GM12878 (cell line): Measurements from ENCODE around the gene NOP10. TPM values are rescaled to one million over a fixed set of nuclear protein-coding genes. Genes with fewer than 3 reads are reported as not detected.

Experiments used
- ATAC-seq: fragments of 200-7000 bp; cut with Tn5 transposase; 3 replicates; pipeline ENCODE4 v1.9.1; 2020; ENCODE audit warnings: mild to moderate bottlenecking, moderate library complexity
- BruUV-seq: library from RNA; stranded (reverse); fragments of 400-500 nt; replicated peaks from 2 replicates; lab custom pipeline; 2021; lab: Mats Ljungman, UMichigan
- CTCF ChIA-PET: fragments of 300-600 bp; sonication (Branson Sonifier 250); formaldehyde crosslinking; extraction: SDS; loops from one replicate; lab custom pipeline; 2021; ENCODE audit warnings: inconsistent platforms; lab: Yijun Ruan, JAX
- POLR2A ChIA-PET: fragments of 350-600 bp; formaldehyde crosslinking; extraction: SDS; loops from one replicate; lab custom pipeline; 2021; ENCODE audit warnings: inconsistent platforms; lab: Charles Lee
- RAD21 ChIA-PET: fragments of 300-600 bp; sonication (Branson Sonifier 250); formaldehyde crosslinking; loops from one replicate; lab custom pipeline; 2023; ENCODE audit warnings: antibody characterized with exemption; ENCODE audit not compliant: unreplicated experiment; lab: Charles Lee
- SMC1A ChIA-PET: fragments of 300-600 bp; sonication (Branson Sonifier 250); formaldehyde crosslinking; loops from one replicate; lab custom pipeline; 2023; ENCODE audit not compliant: unreplicated experiment, uncharacterized antibody; lab: Charles Lee
- DNase-seq: peaks from one replicate; pipeline ENCODE4 v3.0.0-alpha.2; 2011; ENCODE audit warnings: low read depth, low spot score
- FAIRE-seq: peaks from 3 replicates; lab custom pipeline; 2011; peaks lifted over from hg19 to GRCh38; lab: Jason Lieb, UNC
- H2AFZ ChIP-seq: 2 replicates; pipeline ENCODE4 v1.6.0; 2011; ENCODE audit warnings: low read depth, low read length, control low read depth; ENCODE audit not compliant: control insufficient read depth
- H3K27ac ChIP-seq: 2 replicates; pipeline ENCODE4 v1.5.1; 2011; ENCODE audit warnings: control low read depth; ENCODE audit not compliant: control insufficient read depth, insufficient read depth
- H3K27me3 ChIP-seq, 2 experiments: replicated peaks in 1 of 2; 2 replicates each; pipeline versions ENCODE4 v1.6.0 to v1.6.1; 2011; ENCODE audit warnings: low read length in 1 of 2; ENCODE audit not compliant: control insufficient read depth in 2 of 2, insufficient read depth in 2 of 2
- H3K36me3 ChIP-seq, 2 experiments: 2 replicates each; pipeline ENCODE4 v1.5.1; 2011; ENCODE audit warnings: low read length in 1 of 2; ENCODE audit not compliant: control insufficient read depth in 2 of 2, insufficient read depth in 2 of 2
- H3K4me1 ChIP-seq: 2 replicates; pipeline ENCODE4 v1.6.1; 2011; ENCODE audit warnings: mild to moderate bottlenecking, low read length, moderate library complexity, mixed read lengths; ENCODE audit not compliant: control insufficient read depth, insufficient read depth
- H3K4me2 ChIP-seq: 2 replicates; pipeline ENCODE4 v1.6.0; 2011; ENCODE audit warnings: control low read depth; ENCODE audit not compliant: control insufficient read depth, insufficient read depth
- H3K4me3 ChIP-seq: fragments of 200-600 bp; sonication (generic); 2 replicates; pipeline ENCODE4 v1.5.1; 2016
- H3K79me2 ChIP-seq: 2 replicates; pipeline ENCODE4 v1.6.0; 2011; ENCODE audit warnings: low read length; ENCODE audit not compliant: control insufficient read depth, insufficient read depth
- H3K9ac ChIP-seq: 2 replicates; pipeline ENCODE4 v1.8.0; 2011; ENCODE audit warnings: low read length, control low read depth, mixed read lengths; ENCODE audit not compliant: control insufficient read depth, insufficient read depth
- H3K9me3 ChIP-seq: replicated peaks from 3 replicates; pipeline ENCODE4 v1.5.1; 2011; ENCODE audit warnings: mild to moderate bottlenecking, low read length; ENCODE audit not compliant: control insufficient read depth, insufficient read depth
- H4K20me1 ChIP-seq: 2 replicates; pipeline ENCODE4 v1.6.0; 2011; ENCODE audit not compliant: control insufficient read depth, insufficient read depth
- BHLHE40 ChIP-seq, 2 experiments: fragments of 450-650 bp in 1 of 2; IDR thresholded peaks; 2 replicates each; pipeline ENCODE4 v1.6.1; 2011 to 2017; ENCODE audit warnings: low read depth in 2 of 2, borderline replicate concordance in 1 of 2, improper control_type of control experiment in 1 of 2, low read length in 1 of 2, mild to moderate bottlenecking in 1 of 2
- KAT2A ChIP-seq: conservative IDR thresholded peaks from 2 replicates; pipeline ENCODE4 v1.6.1; 2011; ENCODE audit warnings: low read depth, low read length; ENCODE audit not compliant: control insufficient read depth
- MEF2B ChIP-seq: fragments of 450-650 bp; IDR thresholded peaks from 2 replicates; pipeline ENCODE4 v1.6.1; 2018; ENCODE audit warnings: mild to moderate bottlenecking, moderate library complexity; ENCODE audit not compliant: partially characterized antibody, poor library complexity, severe bottlenecking
- PAX8 ChIP-seq: fragments of 450-650 bp; IDR thresholded peaks from 2 replicates; pipeline ENCODE4 v1.6.1; 2017; ENCODE audit warnings: mild to moderate bottlenecking, moderate library complexity
- POLR2A ChIP-seq: IDR thresholded peaks from 2 replicates; pipeline ENCODE4 v1.6.1; 2011; ENCODE audit warnings: low read depth, mild to moderate bottlenecking, low read length
- POLR2AphosphoS5 ChIP-seq: IDR thresholded peaks from 2 replicates; pipeline ENCODE4 v1.6.1; 2011; ENCODE audit warnings: mild to moderate bottlenecking, low read length, inconsistent platforms
- SREBF1 ChIP-seq: IDR thresholded peaks from 2 replicates; pipeline ENCODE4 v1.6.1; 2012; ENCODE audit warnings: mild to moderate bottlenecking, low read length
- ZNF622 ChIP-seq: fragments of 450-650 bp; IDR thresholded peaks from 2 replicates; pipeline ENCODE4 v1.6.1; 2017; ENCODE audit warnings: mild to moderate bottlenecking, inconsistent platforms
- WGBS: methylation state at CpG from one replicate; pipeline ENCODE4 v1.1.6; 2016; ENCODE audit warnings: low lambda C conversion rate; ENCODE audit not compliant: insufficient replicate concordance, insufficient coverage; ENCODE audit errors: missing lambda C conversion rate; 5-methylcytosine and 5-hydroxymethylcytosine counted together
- in situ Hi-C: fragments of 300-500 bp; cut with MboI; formaldehyde crosslinking; loops from 9 replicates; pipeline ENCODE4 v1.14.3; 2018; ENCODE audit warnings: mixed read lengths
- intact Hi-C: fragments of 100-400 bp; cut with micrococcal nuclease; formaldehyde crosslinking; loops from one replicate; pipeline ENCODE4 v1.14.2; 2022; ENCODE audit not compliant: unreplicated experiment
- polyA plus RNA-seq, 11 experiments: library from polyadenylated mRNA; depleted of rRNA in 4 of 11; unstranded in 6 of 11; stranded (reverse) in 5 of 11; fragments of >200 nt; fragmentation: Nextera tagmentation in 4 of 11; fragmentation: Illumina TruSeq in 1 of 11; extraction: Ambion mirVana in 4 of 11; extraction: Trizol in 1 of 11; gene quantifications; 1 replicate in 1 of 11; 2 replicates in 10 of 11; pipeline versions ENCODE4 v1.2.1 to v1.2.3, GENCODE V29; 2011 to 2016; ENCODE audit warnings: inconsistent platforms in 2 of 11, missing spikeins in 2 of 11, low read depth in 1 of 11
- total RNA-seq, 4 experiments: library from RNA; depleted of rRNA in 3 of 4; stranded (reverse); fragments of >200 nt in 3 of 4; fragmentation: Illumina TruSeq in 1 of 4; extraction: Trizol in 1 of 4; gene quantifications; 2 replicates each; pipeline versions ENCODE4 v1.2.1 to v1.2.3, GENCODE V29; 2013 to 2021
- TF ChIP-seq, protein P1 (sequence below): fragments of 450-650 bp; IDR thresholded peaks from 2 replicates; pipeline ENCODE4 v1.6.1; 2018; ENCODE audit warnings: mild to moderate bottlenecking, low read depth, moderate library complexity; ENCODE audit not compliant: partially characterized antibody
- TF ChIP-seq, protein P2 (sequence below): IDR thresholded peaks from 2 replicates; pipeline ENCODE4 v1.6.1; 2012; ENCODE audit warnings: low read length, inconsistent platforms

NOP10 gene
- total and polyA plus RNA-seq, 10 of the 15 experiments (the other 5 are each of a cell fraction or from before 2014, with no cell fraction given): 225 to 1,778 (median 537) TPM

DNA sequence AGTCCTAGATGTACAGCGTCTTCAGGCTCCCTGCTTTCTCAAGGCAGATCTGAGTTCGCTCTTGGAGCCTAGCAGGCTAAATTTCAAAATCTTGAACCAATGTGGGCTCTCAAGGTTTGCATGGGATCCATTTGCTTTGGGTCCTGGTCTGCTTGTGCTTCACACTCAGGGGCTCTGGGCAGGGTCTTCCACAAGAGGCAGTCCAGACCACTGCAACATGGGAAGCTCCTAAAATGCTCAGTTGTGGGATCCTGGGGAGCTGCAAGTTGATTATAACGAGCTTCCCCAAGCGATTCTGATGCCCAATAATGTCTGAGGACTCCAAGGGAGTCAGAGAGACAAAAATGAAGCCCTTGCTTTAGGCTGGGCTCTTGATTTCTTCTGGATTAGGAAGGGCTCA, 6.8 kb upstream of the NOP10 start:
- FAIRE-seq (no peak), ATAC-seq (no peak), DNase-seq (no peak)
- no peak for TF ChIP-seq POLR2AphosphoS5
- no peak for TF ChIP-seq ZNF622
- TF ChIP-seq, protein P1, sequence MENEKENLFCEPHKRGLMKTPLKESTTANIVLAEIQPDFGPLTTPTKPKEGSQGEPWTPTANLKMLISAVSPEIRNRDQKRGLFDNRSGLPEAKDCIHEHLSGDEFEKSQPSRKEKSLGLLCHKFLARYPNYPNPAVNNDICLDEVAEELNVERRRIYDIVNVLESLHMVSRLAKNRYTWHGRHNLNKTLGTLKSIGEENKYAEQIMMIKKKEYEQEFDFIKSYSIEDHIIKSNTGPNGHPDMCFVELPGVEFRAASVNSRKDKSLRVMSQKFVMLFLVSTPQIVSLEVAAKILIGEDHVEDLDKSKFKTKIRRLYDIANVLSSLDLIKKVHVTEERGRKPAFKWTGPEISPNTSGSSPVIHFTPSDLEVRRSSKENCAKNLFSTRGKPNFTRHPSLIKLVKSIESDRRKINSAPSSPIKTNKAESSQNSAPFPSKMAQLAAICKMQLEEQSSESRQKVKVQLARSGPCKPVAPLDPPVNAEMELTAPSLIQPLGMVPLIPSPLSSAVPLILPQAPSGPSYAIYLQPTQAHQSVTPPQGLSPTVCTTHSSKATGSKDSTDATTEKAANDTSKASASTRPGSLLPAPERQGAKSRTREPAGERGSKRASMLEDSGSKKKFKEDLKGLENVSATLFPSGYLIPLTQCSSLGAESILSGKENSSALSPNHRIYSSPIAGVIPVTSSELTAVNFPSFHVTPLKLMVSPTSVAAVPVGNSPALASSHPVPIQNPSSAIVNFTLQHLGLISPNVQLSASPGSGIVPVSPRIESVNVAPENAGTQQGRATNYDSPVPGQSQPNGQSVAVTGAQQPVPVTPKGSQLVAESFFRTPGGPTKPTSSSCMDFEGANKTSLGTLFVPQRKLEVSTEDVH: no peak
- TF ChIP-seq KAT2A: no peak
- TF ChIP-seq, protein P2, sequence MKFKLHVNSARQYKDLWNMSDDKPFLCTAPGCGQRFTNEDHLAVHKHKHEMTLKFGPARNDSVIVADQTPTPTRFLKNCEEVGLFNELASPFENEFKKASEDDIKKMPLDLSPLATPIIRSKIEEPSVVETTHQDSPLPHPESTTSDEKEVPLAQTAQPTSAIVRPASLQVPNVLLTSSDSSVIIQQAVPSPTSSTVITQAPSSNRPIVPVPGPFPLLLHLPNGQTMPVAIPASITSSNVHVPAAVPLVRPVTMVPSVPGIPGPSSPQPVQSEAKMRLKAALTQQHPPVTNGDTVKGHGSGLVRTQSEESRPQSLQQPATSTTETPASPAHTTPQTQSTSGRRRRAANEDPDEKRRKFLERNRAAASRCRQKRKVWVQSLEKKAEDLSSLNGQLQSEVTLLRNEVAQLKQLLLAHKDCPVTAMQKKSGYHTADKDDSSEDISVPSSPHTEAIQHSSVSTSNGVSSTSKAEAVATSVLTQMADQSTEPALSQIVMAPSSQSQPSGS: no peak
- TF ChIP-seq BHLHE40 (IDR thresholded peaks at IDR 0.05; ENCODE audit: borderline replicate concordance in 1 of 2, low read depth in 2 of 2, low read length in 1 of 2): no peak
- TF ChIP-seq POLR2A: no peak
- TF ChIP-seq SREBF1: no peak
- TF ChIP-seq PAX8: no peak
- no peak for TF ChIP-seq MEF2B
- Histone ChIP-seq H3K4me3 (no peak overlapping the region), H2AFZ (no peak overlapping the region), H3K27me3 (no peaks in the 10 kb centered on the region), H3K27ac (no peak overlapping the region), H3K4me2 (no peak overlapping the region), H3K79me2 (no peaks in the 10 kb centered on the region), H3K36me3 (no peaks in the 10 kb centered on the region; a peak in 1 of 4 replicates), H3K4me1 (no peaks in the 10 kb centered on the region), H3K9me3 (no peaks in the 10 kb centered on the region), H4K20me1 (no peaks in the 10 kb centered on the region), H3K9ac (no peak overlapping the region)
- POLR2A ChIA-PET: no interaction called here
- in situ Hi-C loops (no loop called here), intact Hi-C loops (no loop called here)
- SMC1A ChIA-PET: no interaction called here
- RAD21 ChIA-PET: no interaction called here
- CTCF ChIA-PET: no interaction called here
- no TSS peak for BruUV-seq
- WGBS: 79% methylated on average over 4 of the region's 4 CpGs
